Chondrocyte (in vitro differentiated cells): ENCODE data around the gene SPHK1. TPM values are rescaled to one million over a fixed set of nuclear protein-coding genes. Genes with fewer than 3 reads are reported as not detected.
A peak's percentile ranks its signal among the peaks of the same experiment; 100 is the strongest.

ENCODE experiments used
- DNase-seq: peaks from one replicate; pipeline ENCODE4 v3.0.0; 2021; ENCODE audit warnings: mixed read lengths, low spot score
- H3K27ac Mint-ChIP-seq: one replicate; pipeline ENCODE4 v1.8.0; 2021; ENCODE audit warnings: mild to moderate bottlenecking, moderate library complexity, mixed read lengths; ENCODE audit not compliant: unreplicated experiment
- H3K27me3 Mint-ChIP-seq: 2 replicates; pipeline ENCODE4 v1.8.0; 2021; ENCODE audit warnings: low read depth, mixed read lengths
- H3K36me3 Mint-ChIP-seq: 2 replicates; pipeline ENCODE4 v1.8.0; 2021; ENCODE audit warnings: low read depth, mixed read lengths
- H3K4me1 Mint-ChIP-seq: 2 replicates; pipeline ENCODE4 v1.8.0; 2021; ENCODE audit warnings: low read depth, mild to moderate bottlenecking, mixed read lengths
- H3K4me3 Mint-ChIP-seq: one replicate; pipeline ENCODE4 v1.8.0; 2021; ENCODE audit warnings: mild to moderate bottlenecking, moderate library complexity, mixed read lengths; ENCODE audit not compliant: unreplicated experiment
- H3K9me3 Mint-ChIP-seq: 2 replicates; pipeline ENCODE4 v1.8.0; 2021; ENCODE audit warnings: low read depth, mixed read lengths
- total RNA-seq: library from RNA; stranded (reverse); gene quantifications from 3 replicates; pipeline ENCODE4 v1.2.1, GENCODE V29; 2021
- TF ChIP-seq, protein P1 (sequence below): fragments of 200-600 bp; sonication (generic); IDR thresholded peaks from 2 replicates; pipeline ENCODE4 v1.5.0; 2021; ENCODE audit warnings: antibody characterized with exemption, mild to moderate bottlenecking, moderate library complexity

The SPHK1 gene
- total RNA-seq, 1 donor from 2014 or later: 12.8 TPM

DNA sequence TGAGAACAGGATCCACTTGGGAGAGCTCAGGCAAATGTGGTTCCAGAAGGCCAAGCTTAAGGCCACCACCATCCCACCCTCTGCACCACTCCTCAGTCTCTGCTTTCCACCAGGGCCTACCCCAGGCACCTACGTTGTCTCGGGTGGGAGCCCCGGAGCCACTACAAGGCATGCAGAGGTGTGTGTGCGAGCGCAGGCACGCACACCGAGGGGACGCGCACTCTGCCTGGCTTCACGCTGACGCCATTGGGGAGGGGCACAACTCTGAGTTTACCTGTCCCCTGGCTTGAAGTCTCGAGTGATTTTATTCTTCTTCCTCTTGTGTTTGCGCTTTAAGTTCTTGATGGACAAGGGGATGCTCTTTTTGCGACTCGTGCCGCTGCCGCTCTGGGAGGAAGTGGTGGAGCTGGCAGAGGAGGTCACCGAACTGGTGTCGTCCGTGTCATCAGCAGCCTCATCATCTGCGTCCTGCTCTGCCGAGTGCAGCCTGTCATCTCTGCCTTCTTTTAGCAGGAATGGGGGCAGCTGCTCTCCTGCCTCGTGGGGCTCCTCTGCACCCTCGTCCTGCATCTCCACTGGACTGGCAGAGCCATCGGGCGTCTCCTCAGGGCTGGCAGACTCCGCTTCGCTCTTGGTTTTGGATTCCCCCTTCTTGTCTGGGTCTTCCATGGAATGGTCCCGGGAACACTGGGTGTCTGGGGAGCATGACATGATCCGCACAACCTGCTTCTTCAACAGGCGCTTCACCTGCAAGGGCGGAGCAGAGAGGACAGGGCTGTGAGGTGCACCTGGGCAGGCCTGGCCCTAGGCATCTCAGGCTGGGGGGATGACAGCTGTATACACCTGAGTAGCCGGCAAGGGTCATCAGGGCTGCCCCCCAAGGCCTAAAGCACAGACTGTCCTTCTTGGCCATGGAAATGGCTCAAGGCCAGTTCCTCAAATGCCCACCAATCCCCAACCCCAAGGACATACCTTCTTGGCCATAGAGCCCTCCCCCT lies 15.1 kb downstream of the SPHK1 start:
- H3K36me3 Mint-ChIP-seq: peaks cover 41% of the 10 kb centered on the region
- H3K4me1 Mint-ChIP-seq: no peaks in the 10 kb centered on the region
- DNase-seq: no peak
- TF ChIP-seq, protein P1, sequence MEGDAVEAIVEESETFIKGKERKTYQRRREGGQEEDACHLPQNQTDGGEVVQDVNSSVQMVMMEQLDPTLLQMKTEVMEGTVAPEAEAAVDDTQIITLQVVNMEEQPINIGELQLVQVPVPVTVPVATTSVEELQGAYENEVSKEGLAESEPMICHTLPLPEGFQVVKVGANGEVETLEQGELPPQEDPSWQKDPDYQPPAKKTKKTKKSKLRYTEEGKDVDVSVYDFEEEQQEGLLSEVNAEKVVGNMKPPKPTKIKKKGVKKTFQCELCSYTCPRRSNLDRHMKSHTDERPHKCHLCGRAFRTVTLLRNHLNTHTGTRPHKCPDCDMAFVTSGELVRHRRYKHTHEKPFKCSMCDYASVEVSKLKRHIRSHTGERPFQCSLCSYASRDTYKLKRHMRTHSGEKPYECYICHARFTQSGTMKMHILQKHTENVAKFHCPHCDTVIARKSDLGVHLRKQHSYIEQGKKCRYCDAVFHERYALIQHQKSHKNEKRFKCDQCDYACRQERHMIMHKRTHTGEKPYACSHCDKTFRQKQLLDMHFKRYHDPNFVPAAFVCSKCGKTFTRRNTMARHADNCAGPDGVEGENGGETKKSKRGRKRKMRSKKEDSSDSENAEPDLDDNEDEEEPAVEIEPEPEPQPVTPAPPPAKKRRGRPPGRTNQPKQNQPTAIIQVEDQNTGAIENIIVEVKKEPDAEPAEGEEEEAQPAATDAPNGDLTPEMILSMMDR: no peak
- H3K27me3 Mint-ChIP-seq: no peaks in the 10 kb centered on the region
- H3K27ac Mint-ChIP-seq: no peak overlapping the region
- H3K9me3 Mint-ChIP-seq: no peaks in the 10 kb centered on the region
- no peak overlapping the region for H3K4me3 Mint-ChIP-seq

DNA sequence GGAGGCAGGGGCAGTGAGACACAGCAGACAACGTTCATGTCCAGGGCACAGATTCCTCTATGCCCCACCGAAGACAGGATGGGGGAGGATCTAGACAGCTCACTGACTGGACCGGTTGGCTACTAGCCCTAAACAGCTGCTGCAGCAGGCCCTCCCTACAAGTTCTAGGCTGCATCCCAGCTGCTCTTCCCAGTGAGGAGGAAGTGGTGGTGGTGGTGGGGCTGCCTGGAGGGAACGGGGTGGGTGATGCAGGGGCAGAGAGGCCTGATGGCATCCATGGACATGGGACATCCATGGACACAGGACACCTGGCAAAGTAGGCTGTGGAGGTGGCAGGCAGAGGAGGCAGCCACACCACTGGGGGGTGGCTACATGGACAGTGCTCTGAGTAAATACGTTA lies 18.3 kb downstream of the SPHK1 start:
- TF ChIP-seq, protein P1: no peak

DNA sequence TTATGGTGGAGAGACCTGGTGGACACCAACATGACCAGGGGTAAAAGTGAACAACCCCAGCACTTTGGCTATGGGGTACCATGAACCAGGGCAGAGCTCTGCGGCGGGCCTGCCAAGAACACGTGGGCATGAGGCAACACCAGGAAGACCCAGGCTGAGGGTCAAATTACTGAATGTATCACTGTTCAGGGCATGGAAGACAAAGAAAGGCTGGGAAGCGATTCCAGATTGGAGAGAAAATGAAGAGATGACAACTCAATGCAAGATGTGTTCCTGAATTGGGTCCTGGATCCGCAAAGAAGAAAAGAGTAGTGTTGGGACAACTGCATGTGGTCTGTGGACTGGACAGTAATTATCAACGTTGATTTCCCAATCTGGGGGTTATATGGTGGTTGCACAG lies 19.8 kb downstream of the SPHK1 start:
- TF ChIP-seq, protein P1: no peak
- no peak overlapping the region for H3K27ac Mint-ChIP-seq
- no peak overlapping the region for H3K4me3 Mint-ChIP-seq
- DNase-seq: no peak
- H3K36me3 Mint-ChIP-seq: peaks cover 36% of the 10 kb centered on the region
- H3K27me3 Mint-ChIP-seq: no peaks in the 10 kb centered on the region
- H3K4me1 Mint-ChIP-seq: peaks cover 7% of the 10 kb centered on the region
- H3K9me3 Mint-ChIP-seq: no peaks in the 10 kb centered on the region

More for the DNA sequence above, 18.3 kb downstream of the SPHK1 start:
- H3K27ac Mint-ChIP-seq: no peak overlapping the region
- H3K4me3 Mint-ChIP-seq: no peak overlapping the region
- H3K9me3 Mint-ChIP-seq: no peaks in the 10 kb centered on the region
- H3K27me3 Mint-ChIP-seq: no peaks in the 10 kb centered on the region
- peaks cover 36% of the 10 kb centered on the region for H3K36me3 Mint-ChIP-seq
- H3K4me1 Mint-ChIP-seq: peaks cover 7% of the 10 kb centered on the region
- DNase-seq: no peak

DNA sequence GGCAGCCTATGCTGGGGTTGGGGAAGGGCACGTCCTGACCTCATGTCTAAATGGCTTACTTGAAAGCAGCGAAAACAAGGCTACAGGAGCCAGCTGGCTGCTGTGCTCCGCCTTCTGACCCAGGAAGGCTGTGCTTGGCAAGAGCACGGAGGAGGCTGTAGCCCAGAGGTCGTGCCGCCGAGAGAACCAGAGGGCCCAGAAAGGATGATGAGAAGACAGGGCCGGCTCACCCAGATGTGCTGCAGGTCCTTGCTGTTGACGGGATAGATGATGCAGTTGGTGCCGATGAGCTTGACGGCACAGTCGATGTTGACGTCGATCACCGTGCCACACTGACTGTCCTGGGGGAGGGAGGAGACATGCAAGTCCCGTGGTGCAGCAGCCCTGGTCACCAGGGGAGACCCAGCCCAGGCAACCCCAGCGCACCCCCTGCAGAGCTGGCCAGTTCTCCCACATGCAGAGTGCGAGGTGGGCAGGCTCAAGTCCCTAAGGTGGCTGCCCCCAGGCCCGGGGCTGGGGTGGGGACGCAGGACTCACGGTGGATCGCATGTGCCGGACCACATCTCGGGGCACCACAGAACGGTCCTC lies 20.7 kb downstream of the SPHK1 start:
- H3K36me3 Mint-ChIP-seq: peaks cover 29% of the 10 kb centered on the region
- TF ChIP-seq, protein P1: no peak
- DNase-seq: peak; percentile 72

DNA sequence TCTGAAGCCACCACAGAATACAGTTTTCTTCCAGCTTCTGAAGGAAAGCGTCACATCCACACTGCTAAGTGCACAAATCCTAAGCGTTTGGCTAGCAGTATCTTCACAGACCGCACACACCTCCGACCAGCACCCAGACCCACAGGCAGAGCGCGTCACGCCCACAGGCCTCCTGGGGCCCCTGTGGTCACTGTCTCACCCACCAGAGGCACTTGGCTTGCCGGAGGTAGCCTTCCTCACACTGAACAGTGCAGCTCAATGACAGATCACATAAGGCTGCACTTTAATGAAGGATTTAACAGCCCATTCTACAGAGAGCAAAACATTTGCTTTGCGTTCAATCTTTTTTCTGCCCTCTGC lies 21.2 kb downstream of the SPHK1 start:
- TF ChIP-seq, protein P1: no peak
- H3K36me3 Mint-ChIP-seq: peaks cover 26% of the 10 kb centered on the region

More for the DNA sequence above, 20.7 kb downstream of the SPHK1 start:
- Mint-ChIP-seq H3K27me3 (no peaks in the 10 kb centered on the region), H3K4me1 (peaks cover 7% of the 10 kb centered on the region), H3K4me3 (no peak overlapping the region), H3K9me3 (no peaks in the 10 kb centered on the region), H3K27ac (no peak overlapping the region)

More for the DNA sequence above, 21.2 kb downstream of the SPHK1 start:
- Mint-ChIP-seq H3K4me1 (peaks cover 7% of the 10 kb centered on the region), H3K9me3 (no peaks in the 10 kb centered on the region), H3K27me3 (no peaks in the 10 kb centered on the region), H3K4me3 (no peak overlapping the region), H3K27ac (no peak overlapping the region)
- peak; percentile 25 for DNase-seq
